Right renal pelvis (tissue), 4 donors: ENCODE data around the gene NSMCE1. TPM values are rescaled to one million over a fixed set of nuclear protein-coding genes. Genes with fewer than 3 reads are reported as not detected.
"Not testable (repeated sequence)": the region's sequence is repeated elsewhere in the genome, so short reads cannot be mapped to it uniquely, and the experiment has no call there.

ENCODE experiments used
- DNase-seq, 4 donors: peaks; one replicate each; pipeline ENCODE4 v3.0.0-alpha.2; 2013; ENCODE audit warnings: low read depth in 4 of 4, low spot score in 3 of 4, missing footprints in 1 of 4
- polyA plus RNA-seq, 4 donors: library from polyadenylated mRNA; unstranded; fragments of 120-200 nt; gene quantifications; one replicate each; pipeline ENCODE4 v1.2.1, GENCODE V29; 2013; ENCODE audit not compliant: insufficient read length in 4 of 4

NSMCE1 gene
- polyA plus RNA-seq, 4 donors = 80.0 to 96.3 (median 82.3) TPM

GRCh38 chr16:27220527-27220926 lies 48.0 kb downstream of the NSMCE1 start:
- no peak for DNase-seq

- DNase-seq = no peak
Observed at GRCh38 chr16:27220120-27220519, 48.5 kb downstream of the NSMCE1 start.

GRCh38 chr16:27219161-27219560 lies 49.4 kb downstream of the NSMCE1 start:
- DNase-seq = no peak

- DNase-seq = no peak
Observed at GRCh38 chr16:27218756-27219155, 49.8 kb downstream of the NSMCE1 start.

GRCh38 chr16:27217256-27217655 lies 51.3 kb downstream of the NSMCE1 start:
- peak in 1 of 4 donors; percentile 60 for DNase-seq

- DNase-seq = no peak
Observed at GRCh38 chr16:27216297-27216885, 52.2 kb downstream of the NSMCE1 start.

- DNase-seq = no peak
Observed at GRCh38 chr16:27215660-27216059, 52.9 kb downstream of the NSMCE1 start.

GRCh38 chr16:27214084-27214961 lies 54.2 kb downstream of the NSMCE1 start:
- DNase-seq = no peak

- no peak for DNase-seq
Observed at GRCh38 chr16:27211026-27211425, 57.5 kb downstream of the NSMCE1 start.

- no peak for DNase-seq
Observed at GRCh38 chr16:27210174-27210573, 58.4 kb downstream of the NSMCE1 start.

GRCh38 chr16:27209591-27209990 lies 59.0 kb downstream of the NSMCE1 start:
- DNase-seq = no peak

GRCh38 chr16:27208796-27209195 lies 59.8 kb downstream of the NSMCE1 start:
- DNase-seq = no peak

- no peak for DNase-seq
Observed at GRCh38 chr16:27208081-27208680, 60.4 kb downstream of the NSMCE1 start.

- not testable (repeated sequence) for DNase-seq
Observed at GRCh38 chr16:27207121-27207520, 61.5 kb downstream of the NSMCE1 start.

GRCh38 chr16:27205423-27206065 lies 63.0 kb downstream of the NSMCE1 start:
- peak in 1 of 4 donors; percentile 24 for DNase-seq

GRCh38 chr16:27204312-27204915 lies 64.2 kb downstream of the NSMCE1 start:
- DNase-seq = no peak

GRCh38 chr16:27203507-27204311 lies 64.9 kb downstream of the NSMCE1 start, which contains the start of gene KDM8:
Gene KDM8 (plus strand): TSS chr16:27203526. CDS start chr16:27210124, 6,598 bp downstream.
- DNase-seq = peak; percentile 98 to 99 (median 99)

- DNase-seq = no peak
Observed at GRCh38 chr16:27202923-27203506, 65.6 kb downstream of the NSMCE1 start.

GRCh38 chr16:27200914-27201313 lies 67.7 kb downstream of the NSMCE1 start:
- not testable (repeated sequence) for DNase-seq
